Activated CD8-positive, alpha-beta memory T cell treated with anti-CD3 and anti-CD28 coated beads, Interleukin-2, amount 50 U/mL, for 1 hour (primary cell): ENCODE results near the gene OR9Q1.
"Not testable (repeated sequence)": the region's sequence is repeated elsewhere in the genome, so short reads cannot be mapped to it uniquely, and the experiment has no call there.

ENCODE experiments used
- DNase-seq: peaks from one replicate; pipeline ENCODE4 v3.0.0-alpha.2; 2020; ENCODE audit errors: extremely low read depth

Gene OR9Q1

GRCh38 chr11:58133309-58134076, 109.8 kb downstream of the OR9Q1 start:
- no peak for DNase-seq

GRCh38 chr11:58134151-58134550, 110.5 kb downstream of the OR9Q1 start:
- DNase-seq = no peak

DNA sequence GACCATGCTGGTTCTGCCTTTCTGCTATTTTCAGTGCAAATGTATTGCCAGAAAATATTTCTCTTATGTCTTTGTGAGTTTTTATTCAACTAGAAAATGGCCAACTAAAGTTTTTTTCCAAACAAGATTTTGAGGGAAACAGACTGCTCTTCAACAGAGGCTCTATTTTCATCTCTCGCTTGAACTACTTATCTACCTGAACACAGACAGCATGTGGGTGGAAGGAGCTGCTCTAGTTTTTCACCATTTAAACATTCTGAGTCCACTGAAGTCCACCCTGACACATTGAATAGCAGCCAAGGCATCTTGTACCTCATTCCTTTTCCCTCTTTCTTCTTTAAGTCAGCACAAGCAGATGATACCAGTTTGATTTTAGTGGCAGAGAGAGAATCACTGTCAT, 111.5 kb downstream of the OR9Q1 start:
- no peak for DNase-seq

DNA sequence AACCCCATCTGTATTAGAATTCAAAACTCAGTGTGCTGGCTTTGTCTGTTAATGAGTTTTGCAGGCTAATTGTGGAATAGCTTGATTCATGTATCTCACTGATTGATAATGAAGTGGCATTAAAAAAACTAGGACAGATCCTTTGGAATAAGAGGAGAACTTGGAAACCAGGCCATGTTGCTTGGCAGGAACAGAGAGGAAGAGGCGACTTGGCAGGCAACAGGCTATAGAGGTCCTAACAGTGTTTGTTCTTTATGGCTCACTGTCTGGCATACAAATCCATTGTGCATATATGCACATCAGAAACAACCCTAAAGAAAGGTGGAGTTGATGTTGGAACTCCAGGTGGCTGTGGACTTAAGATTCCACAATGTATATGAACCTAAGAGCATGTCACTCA, 119.1 kb downstream of the OR9Q1 start:
- no peak for DNase-seq

GRCh38 chr11:58152781-58153180, 129.1 kb downstream of the OR9Q1 start:
- no peak for DNase-seq

DNA sequence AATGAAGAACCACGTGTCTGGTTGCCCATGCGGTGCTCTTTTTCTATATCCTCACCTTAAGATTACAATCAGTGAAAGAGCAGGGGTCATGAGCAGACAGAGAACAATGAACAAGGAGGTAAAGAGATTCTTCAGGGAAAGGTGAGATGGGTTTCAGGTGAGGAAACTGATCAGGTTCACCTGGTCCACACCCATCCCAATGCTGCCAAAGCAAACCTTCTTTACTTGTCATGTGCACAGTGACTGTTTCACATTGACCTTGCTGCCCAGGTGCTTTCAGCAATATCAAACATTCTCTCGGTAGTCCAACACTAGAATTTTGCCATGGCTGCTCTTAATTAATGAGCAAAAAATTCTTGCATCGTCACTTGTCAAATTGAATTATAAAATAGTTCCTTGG, 140.7 kb downstream of the OR9Q1 start:
- DNase-seq = no peak

- DNase-seq = no peak
Measured at GRCh38 chr11:58164990-58165389, 141.3 kb downstream of the OR9Q1 start.

GRCh38 chr11:58165504-58166106, 141.9 kb downstream of the OR9Q1 start:
- DNase-seq = no peak

- no peak for DNase-seq
Measured at GRCh38 chr11:58177409-58178054, 153.9 kb downstream of the OR9Q1 start.

- no peak for DNase-seq
Measured at GRCh38 chr11:58178444-58178843, 154.8 kb downstream of the OR9Q1 start.

DNA sequence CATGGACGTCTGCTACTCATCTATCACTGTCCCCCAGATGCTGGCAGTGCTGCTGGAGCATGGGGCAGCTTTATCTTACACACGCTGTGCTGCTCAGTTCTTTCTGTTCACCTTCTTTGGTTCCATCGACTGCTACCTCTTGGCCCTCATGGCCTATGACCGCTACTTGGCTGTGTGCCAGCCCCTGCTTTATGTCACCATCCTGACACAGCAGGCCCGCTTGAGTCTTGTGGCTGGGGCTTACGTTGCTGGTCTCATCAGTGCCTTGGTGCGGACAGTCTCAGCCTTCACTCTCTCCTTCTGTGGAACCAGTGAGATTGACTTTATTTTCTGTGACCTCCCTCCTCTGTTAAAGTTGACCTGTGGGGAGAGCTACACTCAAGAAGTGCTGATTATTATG, 156.0 kb downstream of the OR9Q1 start:
- DNase-seq = no peak

GRCh38 chr11:58186938-58187337, 163.3 kb downstream of the OR9Q1 start:
- DNase-seq = no peak

DNA sequence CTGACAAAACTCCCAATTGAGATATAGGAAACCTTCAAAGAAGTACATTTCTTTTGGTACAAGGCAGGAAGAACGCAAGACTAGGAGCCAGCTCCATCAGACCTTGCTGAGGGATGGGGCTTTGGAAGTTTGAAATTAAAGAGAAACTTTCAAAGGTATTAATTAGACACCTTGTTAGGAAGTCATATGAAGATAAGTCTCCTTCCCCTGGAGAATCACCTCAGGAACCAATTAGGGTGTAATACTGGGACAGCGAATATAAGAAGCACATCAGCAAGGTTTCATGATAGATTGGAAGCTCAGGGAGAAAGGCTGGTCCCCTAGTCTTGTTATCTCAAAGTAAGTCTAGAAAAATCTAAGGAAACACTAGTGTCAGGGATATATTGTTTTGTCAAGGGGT, 165.1 kb downstream of the OR9Q1 start, which contains the start of gene OR9Q2:
Gene OR9Q2 (plus strand): TSS at position 301 of the 400 bp plus-strand sequence. CDS start 1,421 bp downstream, outside the sequence.
- DNase-seq = no peak

DNA sequence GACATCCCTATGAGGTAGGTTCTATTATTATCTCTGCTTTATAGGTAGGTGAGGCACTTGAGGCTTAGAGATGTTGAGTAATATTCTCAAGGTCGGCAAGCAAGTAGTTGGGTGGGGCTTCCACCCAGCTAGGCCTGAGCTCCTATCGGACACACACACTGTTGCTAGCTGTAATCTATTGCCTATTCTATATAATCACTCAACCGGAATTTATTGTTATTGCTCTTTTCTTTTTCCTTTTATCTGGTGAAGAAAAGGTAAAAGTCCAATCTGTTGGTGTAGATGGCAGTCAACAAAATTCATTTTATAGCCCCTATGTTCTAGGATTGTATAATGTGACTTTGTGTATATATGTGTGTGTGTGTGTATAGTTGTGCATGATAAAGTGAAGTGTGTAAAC, 168.5 kb downstream of the OR9Q1 start:
- DNase-seq = no peak

DNA sequence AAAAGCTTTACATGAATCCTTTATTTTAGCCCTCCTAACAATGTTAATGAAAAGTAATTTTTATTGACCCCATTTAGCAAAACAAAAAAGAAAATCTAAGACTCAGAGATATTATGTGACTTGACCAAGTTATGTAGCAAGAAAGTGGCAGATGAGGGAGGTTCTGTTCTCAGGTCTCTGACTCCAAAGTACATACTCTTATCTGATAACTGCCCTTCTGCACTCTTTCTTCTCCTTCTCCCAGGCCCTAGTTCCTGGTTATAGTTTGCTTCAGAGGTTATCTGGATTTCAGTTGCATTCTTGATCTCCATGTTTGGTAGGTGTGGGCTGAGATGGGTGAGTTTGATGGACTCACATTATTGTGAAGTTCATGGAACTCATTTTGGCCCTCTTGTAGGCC, 169.7 kb downstream of the OR9Q1 start:
- DNase-seq = no peak

DNA sequence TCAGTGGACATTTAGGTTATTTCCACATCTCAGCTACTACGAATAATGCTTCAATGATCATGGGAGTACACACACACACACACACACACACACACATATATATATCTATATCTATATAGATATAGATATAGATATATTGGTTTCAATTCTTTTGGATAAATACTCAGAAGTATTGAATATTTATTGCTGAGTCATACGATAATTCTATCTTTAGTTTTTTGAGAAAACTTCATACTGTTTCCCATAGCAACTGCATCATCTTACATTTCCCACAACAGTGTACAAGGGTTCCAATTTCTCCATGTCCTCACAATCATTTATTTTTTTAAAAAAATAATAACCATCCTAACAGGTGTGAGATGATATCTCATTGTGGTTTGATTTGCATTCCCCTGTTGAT, 172.3 kb downstream of the OR9Q1 start:
- DNase-seq = no peak

- DNase-seq = no peak
Measured at GRCh38 chr11:58199271-58199670, 175.6 kb downstream of the OR9Q1 start.

GRCh38 chr11:58204042-58204441, 180.4 kb downstream of the OR9Q1 start, which contains the start of gene OR1S2:
OR1S2 (minus strand) TSS chr11:58204142; CDS start chr11:58204142, 0 bp downstream.
- DNase-seq = no peak

DNA sequence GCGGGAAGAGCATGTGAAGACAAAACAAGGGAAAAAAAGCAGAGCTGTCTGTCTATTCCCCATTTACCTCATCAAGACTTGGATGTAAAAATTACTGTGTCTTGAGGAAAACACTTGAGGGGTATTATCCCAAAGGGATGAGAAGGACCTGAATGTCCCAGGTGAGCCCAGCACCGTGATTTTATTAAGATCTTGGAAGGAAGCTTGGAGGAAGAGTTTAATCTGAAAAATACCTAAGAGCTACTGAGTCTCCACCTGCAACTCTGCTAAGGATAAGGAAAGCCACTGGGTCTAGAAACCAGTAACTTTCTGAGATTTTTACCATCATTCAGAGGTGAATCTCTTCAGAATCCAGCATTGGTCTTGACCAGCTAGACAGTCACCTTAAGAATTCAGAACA, 188.7 kb downstream of the OR9Q1 start, which contains the start of gene OR1S1:
Gene OR1S1 (plus strand): TSS at position 301 of the 400 bp plus-strand sequence.
- DNase-seq = not testable (repeated sequence)

- DNase-seq = no peak
Measured at GRCh38 chr11:58216476-58216875, 192.8 kb downstream of the OR9Q1 start.

GRCh38 chr11:58222721-58223120, 199.0 kb downstream of the OR9Q1 start:
- no peak for DNase-seq

DNA sequence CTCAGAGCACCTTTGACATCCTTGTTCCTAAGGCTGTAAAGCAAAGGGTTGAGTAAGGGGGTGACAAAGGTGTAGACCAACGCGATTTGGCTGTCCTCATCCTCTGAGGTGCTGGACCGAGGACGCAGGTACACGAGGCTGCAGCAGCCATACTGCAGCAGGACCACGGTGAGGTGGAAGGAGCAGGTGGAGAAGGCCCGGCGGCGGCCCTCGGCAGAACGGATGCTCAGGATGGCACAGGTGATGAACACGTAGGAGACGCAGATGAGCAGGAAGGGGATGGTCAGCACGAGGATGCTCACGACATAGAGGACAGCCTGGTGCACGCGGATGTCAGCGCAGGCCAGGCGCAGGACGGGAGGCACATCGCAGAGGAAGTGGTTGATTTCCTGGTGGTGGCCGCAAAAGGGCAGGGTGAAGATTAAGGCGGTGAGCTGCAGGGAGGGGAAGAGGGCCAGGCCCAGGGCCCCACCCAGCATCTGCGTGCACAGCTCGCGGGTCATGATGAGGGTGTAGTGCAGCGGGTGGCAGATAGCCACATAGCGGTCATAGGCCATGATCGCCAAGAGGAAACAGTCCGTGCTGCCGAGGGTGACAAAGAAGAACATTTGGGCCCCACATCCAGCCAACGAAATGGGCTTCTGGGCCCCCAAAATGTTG, 204.4 kb downstream of the OR9Q1 start:
- DNase-seq = no peak
